ENCODE results near the gene MEGF9.

MEGF9 gene

GRCh38 chr9:120619751-120620655 lies 94.3 kb downstream of the MEGF9 start:
- ATAC-seq: peak; percentile 67 to 82

- ATAC-seq: no peak
These were observed 97.0 kb downstream of the MEGF9 start for GRCh38 chr9:120616966-120617935.

DNA sequence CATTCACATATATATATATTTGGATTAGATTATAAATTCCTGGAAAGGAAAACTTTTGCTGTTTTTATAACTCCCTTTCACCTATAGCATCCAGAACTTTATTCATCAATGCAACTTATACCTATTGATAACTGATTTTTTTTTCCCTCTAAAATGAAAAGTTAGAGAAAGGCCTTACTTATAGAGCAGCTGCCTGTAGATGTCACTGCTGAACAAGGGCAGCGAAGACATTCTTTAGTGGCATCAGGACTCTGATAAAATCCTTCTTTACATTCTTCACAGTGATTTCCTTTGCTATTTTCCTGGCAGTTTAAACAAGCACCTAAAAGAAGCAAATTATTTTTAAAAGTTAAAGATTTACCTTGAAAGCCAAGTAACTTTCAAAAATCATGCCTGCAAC lies 102.1 kb downstream of the MEGF9 start:
- no peak for ATAC-seq

DNA sequence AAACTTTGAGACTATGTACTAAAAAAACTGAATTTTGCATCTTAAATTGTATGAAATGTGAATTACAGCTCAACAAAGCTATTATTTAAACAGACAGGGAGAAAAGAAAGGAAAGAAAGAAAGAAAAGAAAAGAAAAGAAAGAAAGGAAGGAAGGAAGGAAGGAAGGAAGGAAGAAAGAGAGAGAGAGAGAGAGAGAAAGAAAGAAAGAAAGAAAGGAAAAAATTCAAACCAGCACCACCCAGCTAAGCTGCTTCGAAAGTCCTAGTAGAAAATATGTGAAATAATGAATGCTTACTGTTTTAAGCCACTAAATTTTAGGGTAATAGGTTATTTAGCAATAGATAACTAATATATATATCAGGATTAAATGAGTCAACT lies 102.6 kb downstream of the MEGF9 start:
- no peak for ATAC-seq

DNA sequence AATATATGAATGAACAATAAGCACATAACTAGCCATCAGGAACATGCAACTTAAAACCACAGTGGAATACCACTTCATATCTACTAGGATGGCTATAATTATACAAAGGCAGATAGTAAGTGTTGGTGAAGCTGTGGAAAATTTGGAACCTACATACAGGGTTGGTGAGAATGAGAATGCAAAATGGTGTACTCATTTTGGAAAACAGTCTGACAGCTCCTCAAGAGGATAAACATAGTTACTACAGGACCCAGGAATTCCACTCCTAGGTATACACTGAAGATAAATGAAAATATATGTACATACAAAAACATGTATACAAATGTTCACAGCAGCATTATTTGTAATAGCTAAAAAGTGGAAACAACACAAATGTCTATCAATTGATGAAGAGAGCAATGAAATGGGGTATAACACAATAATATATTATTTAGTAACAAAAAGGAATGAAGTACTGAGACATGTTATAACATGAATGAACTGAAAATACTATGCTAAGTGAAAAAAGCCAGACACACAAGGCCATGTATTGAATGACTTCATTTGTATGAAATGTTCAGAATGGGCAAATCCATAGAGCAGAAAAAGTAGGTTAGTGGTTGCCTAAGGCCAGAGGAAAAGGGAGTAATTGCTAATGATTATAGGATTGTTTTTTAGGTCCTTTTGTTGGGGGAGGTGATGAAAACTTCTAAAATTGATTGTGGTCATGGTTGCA lies 103.1 kb downstream of the MEGF9 start:
- no peak for ATAC-seq

- ATAC-seq: no peak
These were observed 104.6 kb downstream of the MEGF9 start for GRCh38 chr9:120609636-120610035.

- no peak for ATAC-seq
These were observed 105.8 kb downstream of the MEGF9 start for GRCh38 chr9:120608421-120608820.

DNA sequence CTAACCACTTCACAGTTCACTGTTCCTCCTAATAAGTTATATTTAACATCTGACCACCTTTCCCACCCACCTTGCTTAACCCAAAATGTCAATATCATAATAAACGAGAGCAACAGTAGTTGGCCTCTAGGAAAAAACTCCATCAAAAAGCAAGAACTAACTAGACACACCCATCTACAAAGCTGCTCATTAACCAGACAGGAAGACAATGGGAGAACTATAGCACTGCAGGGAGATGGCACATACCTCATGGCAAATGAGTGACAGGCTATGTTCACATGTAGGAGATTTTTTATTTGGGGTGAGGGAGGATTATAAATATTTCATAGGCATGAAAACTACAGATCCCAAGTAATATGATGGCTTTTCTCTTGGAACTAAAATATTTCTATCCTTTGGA lies 110.7 kb downstream of the MEGF9 start:
- no peak for ATAC-seq

- ATAC-seq: no peak
These were observed 111.3 kb downstream of the MEGF9 start for GRCh38 chr9:120603010-120603409.

- no peak for ATAC-seq
These were observed 120.4 kb downstream of the MEGF9 start for GRCh38 chr9:120593955-120594277.

- no peak for ATAC-seq
These were observed 120.9 kb downstream of the MEGF9 start for GRCh38 chr9:120593250-120593954.

- no peak for ATAC-seq
These were observed 122.1 kb downstream of the MEGF9 start for GRCh38 chr9:120592210-120592609.

DNA sequence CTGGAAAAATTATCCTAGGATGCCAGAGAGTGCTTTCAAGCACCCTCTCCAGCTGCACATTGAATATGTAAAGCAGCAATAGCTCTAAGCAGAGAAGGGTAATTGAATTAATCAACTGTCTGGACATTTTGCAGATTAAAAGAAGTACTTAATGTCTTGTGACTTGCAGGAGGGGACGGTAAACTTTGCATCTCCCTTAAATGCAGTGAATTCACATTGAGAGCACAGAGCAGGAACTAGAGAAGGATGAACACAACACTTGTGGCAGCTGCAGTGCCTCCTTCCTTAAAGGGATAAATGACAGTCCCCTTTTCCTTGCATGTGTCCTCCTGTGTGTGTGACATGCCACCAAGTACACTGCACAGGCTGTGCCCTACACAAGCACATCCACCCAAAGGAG lies 126.9 kb downstream of the MEGF9 start:
- ATAC-seq: no peak

GRCh38 chr9:120583958-120584369 lies 130.3 kb downstream of the MEGF9 start:
- no peak for ATAC-seq

DNA sequence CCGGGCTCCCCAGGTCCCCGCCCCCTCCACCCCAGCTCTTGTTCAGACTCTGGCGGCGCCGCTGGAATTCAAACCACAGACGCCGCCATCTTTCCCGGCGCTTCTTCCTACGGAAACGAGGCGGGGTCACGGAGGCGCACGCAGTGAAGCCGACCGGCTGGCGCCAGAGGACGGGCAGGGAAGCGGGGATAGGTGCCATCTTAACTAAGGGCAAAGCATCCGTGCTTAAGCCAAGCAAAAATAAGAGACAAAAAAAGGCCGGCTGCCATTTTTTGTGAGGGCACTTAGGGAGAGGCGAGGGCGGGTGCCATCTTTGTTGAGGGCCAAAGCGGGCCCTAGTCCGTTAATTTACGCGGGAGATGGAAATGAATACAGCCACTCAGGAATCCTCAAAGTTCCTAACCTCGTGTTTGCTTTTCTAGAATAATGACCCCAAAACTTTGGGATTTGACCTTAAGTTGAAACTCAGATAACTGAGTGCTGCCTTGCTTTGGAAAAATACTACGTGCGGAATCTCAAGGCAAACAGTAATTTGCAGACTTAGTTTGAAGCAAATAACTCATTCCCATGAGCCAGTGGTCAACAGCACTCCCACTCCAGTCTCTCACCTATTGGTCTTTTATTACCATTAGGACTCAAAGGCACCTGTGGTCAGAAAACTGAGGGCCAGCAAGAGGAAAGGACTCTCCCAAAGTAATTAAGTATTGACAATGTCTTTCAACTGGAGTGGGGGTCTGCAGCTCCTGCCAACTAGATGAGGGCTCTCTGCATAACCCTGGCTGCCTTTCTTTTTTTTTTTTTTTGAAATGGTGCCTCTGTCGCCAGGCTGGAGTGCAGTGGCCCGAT lies 134.0 kb downstream of the MEGF9 start, which contains the start of gene CDK5RAP2:
TSS of gene CDK5RAP2 (minus strand) at position 117 of the 846 bp plus-strand sequence. CDS start 189 bp downstream, outside the sequence.
- ATAC-seq: peak; percentile 98 to 99

DNA sequence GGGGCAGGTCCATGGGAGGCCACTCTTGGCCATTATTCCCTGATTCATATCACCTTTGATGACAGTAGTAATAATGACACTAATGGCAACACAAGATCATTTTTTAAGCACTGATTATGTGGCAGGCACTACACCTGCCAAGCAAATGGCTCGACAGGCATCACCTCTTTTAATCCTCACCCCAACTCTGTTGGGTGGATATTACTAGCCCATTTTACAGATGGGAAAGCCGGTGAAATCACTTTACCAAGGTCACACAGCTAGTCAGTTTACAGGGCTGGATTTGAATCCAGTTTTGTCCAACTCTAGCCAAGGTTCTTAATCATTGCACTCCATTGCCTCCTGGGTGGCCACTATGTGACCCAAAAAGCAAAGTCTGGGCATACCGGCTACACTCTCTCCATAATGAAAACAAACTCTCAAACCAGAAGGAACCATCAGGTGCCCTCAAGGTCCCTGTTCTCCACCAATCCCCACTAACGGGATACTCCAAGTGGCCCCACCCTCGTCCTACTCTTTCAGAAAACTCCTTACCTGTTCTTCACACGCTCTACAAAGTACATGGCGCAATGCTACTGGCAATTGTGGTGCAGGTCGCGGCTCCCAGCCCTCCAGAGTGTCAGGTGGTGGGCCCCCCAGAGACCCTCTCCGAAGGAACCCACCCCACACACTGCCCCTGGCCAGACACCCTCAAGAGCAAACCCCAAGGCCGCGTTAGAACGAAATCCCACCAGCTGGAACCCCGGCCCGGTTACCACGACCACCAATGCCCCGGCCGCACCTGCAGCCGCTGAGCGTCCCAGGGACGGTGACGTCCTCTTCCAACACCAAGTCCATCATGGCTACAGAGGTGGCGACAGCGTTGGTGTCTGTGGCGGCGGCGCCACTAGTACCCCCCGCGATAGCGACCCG lies 134.9 kb downstream of the MEGF9 start:
- ATAC-seq: no peak

GRCh38 chr9:120574473-120574872 lies 139.8 kb downstream of the MEGF9 start:
- no peak for ATAC-seq

GRCh38 chr9:120572472-120572871 lies 141.8 kb downstream of the MEGF9 start:
- no peak for ATAC-seq

- no peak for ATAC-seq
These were observed 142.6 kb downstream of the MEGF9 start for GRCh38 chr9:120571443-120572257.
